GM19467 (cell line): ENCODE results near the gene C22orf23.

Experiments
- ATAC-seq: cut with Tn5 transposase; IDR thresholded peaks from one replicate; pipeline ENCODE4 v1.9.1; 2021; ENCODE audit warnings: mild to moderate bottlenecking, moderate library complexity; ENCODE audit not compliant: unreplicated experiment

C22orf23 gene

DNA sequence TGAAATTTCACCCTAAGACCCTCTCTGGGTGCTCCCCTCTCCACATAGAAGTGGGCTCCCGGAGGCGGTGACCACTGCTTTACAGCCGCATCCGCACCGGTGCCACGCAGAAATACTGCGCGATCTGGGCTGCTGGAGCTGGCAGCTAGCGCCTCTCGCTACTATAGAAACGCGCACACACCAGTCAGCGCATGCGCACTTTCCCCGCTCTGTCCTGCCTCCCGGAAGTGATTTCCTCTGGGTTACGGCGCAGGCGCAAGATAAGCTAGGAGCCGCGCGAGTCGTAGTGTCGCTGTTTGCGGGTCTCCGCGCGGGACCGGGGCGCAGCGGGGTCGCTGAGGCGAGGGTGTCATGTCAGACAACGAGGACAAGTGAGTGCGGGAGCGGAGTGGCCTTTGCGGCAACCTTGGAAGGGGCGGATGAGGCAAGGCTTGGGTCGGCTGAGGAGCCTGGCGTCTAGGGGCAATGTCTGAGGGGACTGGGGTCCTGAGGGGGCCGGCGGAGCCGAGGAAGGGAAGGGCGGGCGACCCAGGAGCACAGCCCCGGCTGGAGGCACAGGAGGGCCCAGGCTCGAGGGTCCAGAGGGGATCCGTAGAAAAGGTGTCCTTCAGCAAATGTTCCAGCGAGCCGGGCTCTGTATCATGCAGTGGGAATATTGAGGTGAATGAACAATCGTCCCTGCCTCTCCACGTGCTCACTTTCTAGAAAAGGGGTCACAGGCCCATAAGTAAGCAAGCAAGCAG, at the start of gene C22orf23, which contains the start of gene POLR2F:
Gene C22orf23, minus strand, starts transcription at position 165 of the 743 bp plus-strand sequence. CDS start 452 bp downstream, outside the sequence.
Gene POLR2F, plus strand, starts transcription at position 263 of the 743 bp plus-strand sequence. Its CDS starts 89 bp downstream, at position 352.
- peak; percentile 71 for ATAC-seq

DNA sequence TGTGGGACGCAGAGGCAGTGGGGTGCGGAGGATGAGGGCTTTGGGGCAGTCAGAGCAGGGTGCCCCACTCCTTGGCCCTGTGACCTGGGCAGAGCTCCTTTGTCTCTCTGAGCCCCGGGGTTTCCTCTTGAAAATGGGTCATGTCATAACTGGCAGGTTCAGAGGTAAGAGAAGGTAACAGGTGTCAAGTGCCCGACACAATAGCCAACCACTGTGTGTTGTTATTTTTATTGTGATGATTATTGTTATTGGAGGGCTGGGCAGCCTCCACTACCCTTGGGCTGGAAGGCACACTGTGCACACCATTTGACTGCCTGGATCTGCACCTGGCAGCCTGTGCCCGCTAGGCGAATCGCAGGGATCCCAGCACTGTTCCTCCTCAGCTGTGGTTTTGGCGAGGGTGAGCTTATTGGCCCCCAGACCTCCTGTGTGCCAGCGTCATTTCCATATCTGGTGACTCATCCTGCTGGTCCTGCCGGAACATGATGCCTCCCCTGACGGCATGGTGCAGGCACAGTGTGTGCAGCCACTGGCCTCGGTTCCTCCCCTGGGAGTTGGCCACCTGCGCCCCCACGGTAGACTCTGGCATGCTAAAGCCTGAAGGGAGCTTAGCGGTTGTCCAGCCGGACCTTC, 46.4 kb upstream of the C22orf23 start:
- ATAC-seq = no peak

DNA sequence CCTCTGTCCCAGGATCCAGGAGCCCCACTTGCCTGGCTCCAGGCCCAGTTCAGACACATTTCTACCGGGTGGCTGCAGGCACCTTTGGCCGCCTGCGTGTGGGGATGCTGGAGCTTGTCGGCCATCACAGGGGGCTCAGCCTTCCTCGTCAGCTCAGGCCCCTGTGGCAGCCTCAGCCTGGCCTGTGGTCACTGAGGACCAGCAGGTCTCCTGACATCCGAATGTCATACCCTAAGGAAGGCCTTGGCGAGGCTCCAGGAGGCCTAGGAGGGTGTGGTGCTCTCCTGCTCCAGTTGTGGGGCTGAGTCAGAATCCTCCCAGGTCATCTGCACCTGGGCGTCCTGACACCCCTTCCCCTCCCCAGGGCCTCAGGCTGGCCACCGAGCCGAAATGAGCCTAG, 45.8 kb upstream of the C22orf23 start:
- no peak for ATAC-seq

DNA sequence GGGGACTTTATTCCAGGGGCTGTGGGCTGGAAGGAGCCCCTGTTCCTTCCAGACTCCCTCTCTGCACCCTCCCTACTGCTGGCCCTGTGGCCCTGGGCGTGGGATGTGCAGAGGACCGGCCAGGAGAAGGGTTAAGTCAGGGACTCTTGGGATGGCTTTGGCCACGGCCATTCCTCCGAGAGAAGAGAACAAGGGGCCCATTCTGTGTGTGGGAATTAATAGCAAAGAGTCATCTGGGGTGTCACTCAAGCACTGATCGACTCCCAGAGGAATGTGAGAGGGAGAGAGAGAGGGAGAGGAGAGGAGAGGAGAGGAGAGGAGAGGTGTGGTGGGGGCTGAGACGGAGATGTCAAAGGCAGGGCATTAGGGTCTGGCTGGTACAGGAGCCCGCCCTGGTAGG, 45.1 kb upstream of the C22orf23 start:
- no peak for ATAC-seq

DNA sequence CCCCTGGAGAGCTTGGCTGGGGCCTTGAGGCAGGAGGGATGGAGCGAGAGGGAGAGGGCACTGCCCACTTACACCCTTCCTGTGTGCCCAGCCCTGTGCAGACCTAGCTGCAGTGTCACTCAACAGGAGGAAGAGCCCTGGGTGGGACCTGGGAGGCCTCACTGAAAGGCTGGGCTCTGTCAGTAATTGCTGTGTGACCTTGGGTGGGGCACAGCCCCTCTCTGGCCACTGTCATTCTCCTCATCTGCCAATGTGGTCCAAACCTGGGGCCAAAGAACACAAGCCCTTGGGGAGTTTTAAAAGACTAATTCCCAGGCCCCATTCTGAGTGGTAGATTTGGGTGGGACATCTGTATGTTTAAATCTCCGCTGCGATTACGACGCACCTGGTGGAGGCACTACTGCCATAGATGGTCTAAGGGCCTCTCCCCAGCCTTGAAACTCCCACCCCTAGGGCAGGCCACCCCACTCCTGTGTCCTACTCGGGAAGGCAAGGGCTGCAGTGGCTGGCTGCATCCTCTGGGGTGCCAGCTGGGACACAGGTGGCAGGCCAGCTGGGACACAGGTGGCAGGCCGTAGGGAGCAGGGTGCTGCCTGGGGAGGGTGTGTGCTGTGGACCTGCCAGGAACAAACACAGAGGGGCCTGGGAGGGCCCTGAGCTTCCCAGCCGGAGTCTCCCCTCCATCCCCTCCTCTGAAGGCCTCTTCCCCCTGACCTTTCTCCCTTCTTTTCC, 43.3 kb upstream of the C22orf23 start:
- no peak for ATAC-seq

DNA sequence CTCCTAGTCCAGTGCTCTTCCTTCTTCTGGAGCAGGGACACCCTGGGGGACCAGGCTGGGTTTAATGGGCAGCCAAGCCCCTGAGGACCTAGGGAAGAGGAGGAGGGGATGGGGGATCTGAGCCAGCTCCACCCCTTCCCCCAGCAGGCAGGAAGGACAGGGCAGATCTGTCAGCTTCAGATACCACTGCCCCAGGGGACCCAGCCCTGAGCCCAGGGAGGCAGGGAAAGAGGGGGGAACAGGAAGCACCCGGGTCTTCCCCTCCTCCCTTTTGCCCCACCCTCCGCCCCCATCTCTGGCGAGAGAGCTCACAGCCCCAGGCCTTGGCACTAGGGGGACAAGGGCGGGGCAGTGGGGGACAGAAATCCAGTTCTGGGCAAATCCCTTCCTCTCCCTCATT, 42.7 kb upstream of the C22orf23 start:
- no peak for ATAC-seq

DNA sequence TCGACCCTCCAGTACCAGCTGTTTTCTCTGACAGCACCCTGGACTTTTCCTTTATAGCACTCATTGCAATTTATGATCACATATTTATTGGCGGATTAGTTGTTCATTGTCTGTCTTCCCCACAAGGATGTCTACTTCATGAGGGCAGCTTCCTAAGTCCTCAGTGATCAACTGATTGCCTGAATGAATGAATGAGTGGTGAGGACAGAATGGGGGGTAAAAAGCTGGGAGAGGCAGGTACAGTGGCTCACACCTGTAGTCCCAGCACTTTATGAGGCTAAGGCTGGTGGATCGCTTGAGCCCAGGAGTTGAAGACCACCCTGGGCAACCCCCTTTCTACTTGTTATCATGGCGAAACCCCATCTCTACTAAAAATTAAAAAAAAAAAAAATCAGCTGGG, 42.1 kb upstream of the C22orf23 start:
- ATAC-seq = no peak

DNA sequence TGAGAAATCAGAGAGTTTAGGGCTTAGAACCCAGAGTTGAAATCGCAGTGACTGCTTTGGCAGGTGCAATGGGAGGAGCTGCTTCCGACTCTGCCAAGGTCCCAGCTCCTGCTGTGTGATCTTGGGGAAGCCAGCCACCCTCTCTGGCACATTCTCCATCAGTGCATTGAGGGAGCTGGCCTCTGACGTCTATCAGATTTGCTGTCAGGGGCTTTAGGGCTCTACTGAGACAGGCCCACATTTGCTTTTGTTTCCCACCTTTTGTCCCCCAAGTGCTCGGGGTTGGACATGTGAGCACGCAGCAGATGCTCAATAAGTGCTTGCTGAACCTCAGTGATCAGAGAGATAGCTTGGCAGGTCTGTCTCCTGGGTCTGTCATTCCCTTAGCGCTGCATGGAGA, 41.6 kb upstream of the C22orf23 start:
- no peak for ATAC-seq

DNA sequence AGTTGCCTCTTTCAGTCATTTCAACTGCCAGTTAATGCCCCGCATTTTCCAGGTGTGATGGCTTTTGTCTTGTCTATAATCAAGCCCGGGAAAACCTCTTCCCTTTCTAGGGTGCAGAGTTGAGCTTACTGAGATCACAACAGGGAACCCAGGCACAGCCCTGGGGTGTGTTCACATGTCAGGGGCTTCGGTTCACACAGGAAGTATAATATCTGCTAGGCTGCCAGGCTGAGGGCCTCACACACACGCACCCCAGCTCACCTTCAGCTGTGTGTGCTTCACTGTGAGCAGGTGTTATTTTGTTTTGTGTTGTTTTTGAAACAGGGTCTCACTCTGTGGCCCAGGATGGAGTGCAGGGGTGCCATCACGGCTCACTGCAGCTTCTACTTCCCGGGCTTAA, 40.6 kb upstream of the C22orf23 start:
- no peak for ATAC-seq

DNA sequence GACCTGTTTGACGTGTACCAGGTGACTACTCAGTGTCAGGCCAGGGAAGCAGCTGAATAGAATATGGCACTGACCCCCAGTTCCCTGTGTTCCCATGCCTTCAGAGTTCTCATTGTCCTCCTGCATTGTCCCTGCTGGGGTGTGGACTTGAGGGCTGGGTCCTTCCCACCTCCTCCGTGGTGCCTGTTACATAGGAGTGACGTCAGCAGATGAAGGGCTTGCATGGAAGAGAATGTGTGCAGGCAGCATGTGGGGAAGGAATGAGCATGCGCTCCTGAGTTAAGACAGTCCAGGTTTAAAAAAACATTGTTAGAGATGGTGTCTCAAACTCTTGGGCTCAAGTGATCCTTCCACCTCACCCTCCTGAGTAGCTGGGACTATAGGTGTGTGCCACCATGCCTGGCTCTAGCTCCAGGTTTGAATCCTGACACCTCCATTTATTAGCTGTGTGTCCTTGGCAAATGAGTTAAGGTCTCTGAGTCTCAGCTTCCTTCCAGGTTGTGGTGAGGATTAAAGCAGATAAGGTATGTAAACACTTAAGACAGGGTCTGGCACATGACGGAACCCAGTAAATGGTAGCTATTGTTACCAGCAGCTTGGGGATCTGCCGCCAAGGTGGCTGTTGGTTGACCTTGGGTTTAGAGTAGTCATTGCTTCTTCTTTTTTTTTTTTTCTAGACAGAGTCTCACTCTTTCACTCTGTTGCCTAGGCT, 38.5 kb upstream of the C22orf23 start:
- no peak for ATAC-seq

DNA sequence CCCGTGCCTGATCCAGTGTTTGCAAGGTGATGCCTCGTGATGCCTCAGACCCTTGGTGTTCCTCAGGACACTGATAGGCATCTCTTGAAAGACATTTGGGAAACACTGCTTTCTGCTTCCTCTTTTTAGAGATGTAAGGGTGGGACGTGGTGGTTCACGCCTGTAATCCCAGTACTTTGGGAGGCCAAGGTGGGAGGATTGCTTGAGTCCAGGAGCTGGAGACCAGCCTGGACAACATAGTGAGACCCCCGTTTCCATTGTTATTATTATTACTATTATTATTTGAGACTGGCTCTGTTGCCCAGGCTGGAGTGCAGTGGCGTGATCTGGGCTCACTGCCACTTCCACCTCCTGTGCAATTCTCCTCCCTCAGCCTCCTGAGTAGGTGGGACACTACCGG, 37.5 kb upstream of the C22orf23 start:
- ATAC-seq = no peak

DNA sequence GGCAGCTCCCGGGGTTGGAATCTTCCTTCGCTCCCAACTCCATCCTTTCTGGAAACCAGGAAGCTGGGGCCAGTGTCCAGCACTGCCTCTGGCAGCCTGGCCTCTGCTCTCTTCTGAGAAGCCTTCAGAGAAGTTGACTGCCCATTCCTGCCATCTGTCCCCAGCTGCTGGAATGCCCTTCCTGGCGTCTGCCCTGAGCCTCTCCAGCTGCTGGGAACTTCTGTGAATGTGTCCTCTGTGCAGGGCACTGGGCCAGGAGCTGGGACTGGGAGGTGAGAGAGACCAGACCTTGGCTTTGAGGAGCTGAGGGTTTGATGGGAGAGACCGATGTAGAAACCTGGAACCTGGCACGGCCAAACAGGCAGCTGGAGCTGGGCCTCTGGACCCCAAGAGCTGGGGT, 36.9 kb upstream of the C22orf23 start:
- ATAC-seq = no peak

DNA sequence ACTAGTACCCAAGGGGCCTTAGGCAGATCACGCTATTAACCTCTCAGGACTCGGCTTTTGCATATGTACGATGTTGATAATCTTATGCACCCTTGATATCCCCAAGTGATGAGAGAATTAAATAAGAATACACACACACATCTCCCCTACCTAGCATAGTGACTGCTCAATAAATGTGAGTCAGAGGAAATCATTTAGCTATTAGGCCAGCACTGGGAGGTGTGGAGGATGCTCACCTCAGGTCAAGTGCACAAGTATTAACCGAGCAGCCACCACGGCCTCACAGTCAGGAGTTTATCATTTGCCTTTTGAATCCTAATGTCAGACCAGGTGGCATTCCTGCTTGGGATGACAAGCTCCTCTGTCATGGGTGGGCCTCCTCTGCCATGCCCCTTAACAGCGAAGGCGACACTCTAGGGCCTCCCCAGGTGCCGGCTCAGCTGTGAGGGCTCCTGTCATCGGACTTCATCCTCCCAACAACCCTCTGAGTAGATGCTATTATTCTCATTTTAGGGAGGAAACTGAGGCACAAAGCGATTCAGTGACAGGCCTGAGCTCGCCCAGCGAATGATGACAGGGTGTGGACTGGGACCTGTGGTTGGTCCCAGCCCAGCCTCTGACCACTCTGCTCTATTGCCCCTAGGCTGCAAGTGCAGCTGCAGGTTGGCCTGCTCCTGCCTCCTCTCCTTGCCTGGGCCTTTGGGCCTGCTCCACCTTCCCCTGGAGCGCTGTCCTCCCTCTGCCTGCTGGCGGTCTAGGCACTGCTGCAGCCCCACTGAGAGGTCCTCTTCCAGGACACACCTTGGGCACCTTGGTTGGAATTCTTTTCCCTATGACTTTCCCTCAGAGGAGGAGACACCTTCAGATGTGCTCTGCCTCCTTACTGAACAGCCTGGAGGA, 36.0 kb upstream of the C22orf23 start:
- ATAC-seq = no peak

DNA sequence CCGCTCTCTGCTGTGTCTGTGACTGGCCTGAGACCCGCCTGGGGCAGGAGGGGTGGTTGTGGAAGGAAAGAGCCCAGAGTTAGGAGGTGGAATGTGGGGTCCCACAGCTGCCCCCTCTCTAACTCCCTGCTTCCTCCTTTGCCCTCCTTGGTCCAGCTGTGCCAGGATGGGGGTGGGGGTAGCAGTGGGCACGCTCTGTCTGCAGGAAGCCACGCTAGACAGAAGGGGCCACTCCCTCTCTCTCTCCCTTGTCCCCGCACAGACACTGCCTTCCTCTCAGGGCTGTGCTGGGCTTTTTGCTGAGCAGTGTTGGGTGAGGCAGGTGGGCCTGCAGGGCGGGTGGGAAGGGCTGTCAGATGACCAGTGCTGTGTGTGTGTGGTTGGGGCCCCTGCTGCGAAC, 33.0 kb upstream of the C22orf23 start:
- no peak for ATAC-seq

DNA sequence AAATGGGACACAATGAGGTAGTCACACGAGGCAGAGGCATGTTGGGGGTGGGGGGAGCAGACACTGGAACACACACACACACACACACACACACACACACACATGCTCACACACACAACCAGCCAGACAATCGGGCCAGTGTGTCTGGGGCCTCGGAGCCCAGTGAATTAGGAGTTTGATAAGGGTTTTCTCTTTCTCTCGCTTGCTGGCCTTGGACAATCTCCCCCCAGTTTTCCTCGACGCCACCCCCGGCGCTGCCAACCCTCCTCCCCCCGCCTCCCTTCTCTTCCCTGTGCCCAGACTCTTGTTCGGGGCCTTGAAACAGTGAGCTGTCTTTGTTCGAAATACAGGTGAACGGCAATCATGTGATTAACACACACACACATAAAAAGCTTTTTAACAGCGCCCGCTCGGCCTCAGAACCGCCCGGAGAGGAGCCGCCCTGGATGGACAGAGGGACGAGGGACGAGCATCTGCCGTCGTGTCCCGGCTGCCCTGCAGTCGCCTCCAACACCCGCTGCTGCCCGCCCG, 32.4 kb upstream of the C22orf23 start:
- no peak for ATAC-seq

DNA sequence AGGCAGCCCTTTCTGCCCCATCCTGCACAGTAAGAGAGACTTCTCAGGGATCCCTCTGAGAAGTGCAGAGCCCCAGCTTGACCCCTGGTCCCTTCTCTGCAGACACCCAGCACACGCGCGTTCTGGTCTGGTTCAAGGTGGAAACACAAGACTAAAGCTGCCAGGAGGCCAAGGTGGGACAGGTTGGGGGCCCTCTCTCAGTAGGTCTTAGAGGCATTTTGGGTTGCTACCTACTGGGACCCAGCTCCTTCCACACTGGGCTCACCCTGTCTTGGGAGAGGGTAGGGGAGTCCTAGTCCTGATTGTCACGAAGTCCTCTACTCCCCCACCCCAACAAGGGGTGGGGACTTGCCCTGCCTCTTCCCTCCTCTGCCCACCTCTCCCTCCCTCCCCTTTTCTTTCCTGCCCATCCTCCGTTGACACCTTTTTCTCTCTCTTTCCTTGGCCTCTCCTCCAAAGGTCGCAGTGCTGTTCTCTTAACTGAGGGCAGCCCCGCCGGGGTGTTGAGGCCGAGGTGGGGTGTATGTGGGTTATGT, 31.7 kb upstream of the C22orf23 start:
- ATAC-seq = no peak

DNA sequence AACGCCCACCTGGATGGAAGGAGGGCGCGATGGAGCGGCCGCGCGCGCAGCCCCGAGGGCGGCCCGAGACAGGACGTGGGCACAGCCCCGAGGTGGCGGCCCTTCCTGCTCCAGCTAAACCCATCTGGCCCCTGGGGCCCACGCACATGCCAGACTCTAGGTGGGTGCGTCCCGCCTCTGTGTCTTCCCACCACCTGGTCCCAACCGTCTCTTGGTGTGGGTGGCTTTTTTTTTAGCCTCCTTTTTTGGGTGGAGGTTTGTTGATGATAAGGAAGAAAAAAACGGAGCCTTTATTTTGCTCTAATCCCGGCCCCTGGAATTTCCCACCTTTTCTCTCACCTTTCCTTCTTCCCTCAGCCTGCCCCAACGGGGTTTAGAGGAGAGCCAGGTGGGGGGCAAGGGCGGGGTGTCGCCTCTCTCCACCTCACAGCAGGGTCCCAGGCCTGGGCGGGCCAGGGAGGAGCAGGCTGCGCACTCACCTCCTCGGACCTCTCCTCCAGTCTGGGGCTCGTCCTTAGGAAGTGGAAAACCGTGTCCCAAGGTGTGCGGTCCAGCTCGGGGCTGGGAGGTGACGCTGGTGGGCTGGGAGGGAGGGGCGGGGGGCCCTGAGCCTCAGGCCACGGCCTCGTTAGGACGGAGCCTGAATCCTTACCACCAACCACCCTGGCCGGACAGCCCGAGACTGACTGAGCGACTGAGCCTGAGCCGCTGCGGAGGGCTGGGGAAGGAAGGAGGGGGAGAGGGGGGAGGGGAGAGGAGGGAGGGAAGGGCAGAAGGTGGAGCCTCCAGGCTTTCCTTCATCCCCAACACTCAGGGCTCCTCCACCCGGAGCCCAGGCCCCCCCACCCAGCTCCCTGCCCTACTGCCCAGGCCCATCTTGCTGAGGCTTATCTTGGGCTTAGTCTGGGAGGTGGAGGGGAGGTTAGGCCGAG, 30.7 kb upstream of the C22orf23 start, which contains the start of gene SOX10:
Gene SOX10, minus strand, starts transcription at position 696 of the 932 bp plus-strand sequence. CDS start 771 bp downstream, outside the sequence.
- no peak for ATAC-seq
